HG03342 (cell line): ENCODE measurements around the gene TENM3.
A peak's percentile ranks its signal among the peaks of the same experiment; 100 is the strongest.
"Not testable (repeated sequence)": the region's sequence is repeated elsewhere in the genome, so short reads cannot be mapped to it uniquely, and the experiment has no call there.

ENCODE experiments used
- ATAC-seq: cut with Tn5 transposase; IDR thresholded peaks from one replicate; pipeline ENCODE4 v1.9.1; 2021; ENCODE audit warnings: mild to moderate bottlenecking, moderate library complexity; ENCODE audit not compliant: unreplicated experiment

Gene TENM3

DNA sequence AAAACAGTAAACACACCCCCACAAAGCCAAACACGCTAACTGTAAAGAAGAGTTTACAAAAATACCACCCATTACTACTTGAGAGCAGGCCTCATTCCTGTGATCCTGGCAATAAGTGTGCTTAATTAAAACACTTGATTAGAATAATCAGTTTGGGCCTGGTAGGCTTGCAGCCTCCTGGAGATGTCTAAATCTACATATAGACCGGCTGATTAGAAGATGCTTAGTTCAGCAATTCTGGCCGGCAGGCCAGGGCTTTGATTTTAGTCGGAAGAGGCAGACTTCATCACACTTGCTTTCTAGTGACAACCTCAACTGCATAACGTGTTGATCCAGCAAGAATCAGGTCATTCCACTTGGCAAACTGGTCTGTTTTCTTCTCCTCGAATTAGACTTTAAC, 560.0 kb downstream of the TENM3 start:
- no peak for ATAC-seq

DNA sequence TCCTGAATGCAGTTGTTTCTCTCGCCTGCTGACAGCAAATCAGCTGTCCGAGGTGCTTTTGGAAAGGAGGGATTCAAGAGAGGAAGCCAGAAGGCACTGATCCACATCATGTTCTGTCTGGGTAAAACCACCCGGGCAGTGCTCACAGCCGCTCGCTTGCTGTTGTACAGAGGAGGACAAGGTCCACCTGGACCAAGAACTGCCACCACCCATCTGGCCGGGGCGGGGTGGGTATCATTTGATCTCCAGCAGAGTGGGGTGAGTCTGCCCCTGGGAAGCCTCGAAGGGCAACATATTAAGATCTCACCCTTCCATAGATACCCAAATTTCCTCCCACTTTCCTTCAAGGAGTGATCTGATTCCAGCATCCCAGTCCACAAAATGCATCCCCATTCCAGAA, 560.9 kb downstream of the TENM3 start:
- no peak for ATAC-seq

- ATAC-seq: no peak
Measured at GRCh38 chr4:182805321-182805720, 562.1 kb downstream of the TENM3 start.

GRCh38 chr4:182805750-182806149, 562.5 kb downstream of the TENM3 start:
- no peak for ATAC-seq

DNA sequence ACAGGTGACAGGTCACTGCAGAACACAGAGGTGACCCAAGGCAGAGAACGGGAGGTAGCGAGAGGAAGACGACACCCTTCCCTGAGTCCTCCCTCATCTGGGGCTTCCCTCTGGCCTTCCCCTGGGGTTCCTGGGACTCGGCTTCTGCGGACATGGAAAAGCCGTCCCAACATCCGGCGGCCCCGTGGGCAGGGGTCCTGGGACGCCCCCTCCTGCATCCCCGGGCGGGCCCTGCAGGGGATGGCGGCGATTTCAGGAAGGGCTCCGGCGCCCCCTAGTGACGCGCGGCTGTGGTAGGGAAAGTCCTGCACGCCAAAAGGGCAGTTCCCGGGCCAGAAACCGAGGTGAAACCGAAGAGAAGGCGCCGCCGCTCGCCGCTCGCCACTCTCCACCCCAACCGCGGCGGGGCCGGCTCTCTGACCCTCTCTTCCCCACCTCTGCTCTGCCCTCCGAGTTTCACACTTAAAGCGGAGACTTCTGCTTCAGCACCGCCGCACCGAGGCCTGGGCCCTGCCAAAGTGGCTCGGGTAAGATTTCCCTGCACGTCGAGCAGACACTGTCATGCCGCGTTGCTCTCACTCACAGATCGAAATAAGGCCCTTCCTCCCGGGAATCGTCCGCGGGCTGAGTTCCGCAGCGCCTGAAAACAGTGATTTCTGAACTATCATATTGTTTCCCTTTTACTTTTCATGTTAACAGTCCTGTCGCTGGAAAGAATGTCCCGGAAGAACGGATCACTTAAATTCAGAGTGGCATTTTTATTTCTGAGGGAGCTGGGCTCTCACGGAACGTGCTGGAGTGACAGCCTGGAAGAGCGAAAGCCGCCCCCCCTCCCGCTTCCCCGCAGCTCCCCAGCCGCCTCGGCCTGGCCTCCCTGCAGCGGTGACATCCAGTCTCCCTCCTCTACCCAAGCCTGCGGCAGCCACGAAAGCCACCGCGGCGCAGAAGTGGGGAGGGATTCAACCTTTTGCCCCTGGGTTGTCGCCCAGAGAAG, 563.4 kb downstream of the TENM3 start:
- peak; percentile 64 for ATAC-seq

DNA sequence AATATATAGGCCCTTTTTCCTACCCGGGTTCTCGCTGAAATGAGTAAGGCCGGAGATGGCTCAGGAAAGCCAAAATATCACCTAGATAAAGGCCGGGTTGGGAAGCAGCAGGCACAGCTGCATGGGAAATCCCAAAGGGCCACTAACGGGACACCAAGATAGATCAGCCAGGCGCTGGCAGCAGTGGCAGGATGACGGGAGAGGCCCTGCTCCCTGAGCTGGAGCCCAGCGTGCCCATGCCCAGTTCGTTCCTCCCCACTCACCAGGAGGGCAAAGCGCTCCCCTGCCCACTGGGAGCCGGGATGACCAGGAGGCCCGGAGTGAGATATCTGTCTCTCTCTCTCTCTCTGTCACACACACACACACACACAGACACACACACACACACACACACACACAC, 564.1 kb downstream of the TENM3 start:
- ATAC-seq: no peak

DNA sequence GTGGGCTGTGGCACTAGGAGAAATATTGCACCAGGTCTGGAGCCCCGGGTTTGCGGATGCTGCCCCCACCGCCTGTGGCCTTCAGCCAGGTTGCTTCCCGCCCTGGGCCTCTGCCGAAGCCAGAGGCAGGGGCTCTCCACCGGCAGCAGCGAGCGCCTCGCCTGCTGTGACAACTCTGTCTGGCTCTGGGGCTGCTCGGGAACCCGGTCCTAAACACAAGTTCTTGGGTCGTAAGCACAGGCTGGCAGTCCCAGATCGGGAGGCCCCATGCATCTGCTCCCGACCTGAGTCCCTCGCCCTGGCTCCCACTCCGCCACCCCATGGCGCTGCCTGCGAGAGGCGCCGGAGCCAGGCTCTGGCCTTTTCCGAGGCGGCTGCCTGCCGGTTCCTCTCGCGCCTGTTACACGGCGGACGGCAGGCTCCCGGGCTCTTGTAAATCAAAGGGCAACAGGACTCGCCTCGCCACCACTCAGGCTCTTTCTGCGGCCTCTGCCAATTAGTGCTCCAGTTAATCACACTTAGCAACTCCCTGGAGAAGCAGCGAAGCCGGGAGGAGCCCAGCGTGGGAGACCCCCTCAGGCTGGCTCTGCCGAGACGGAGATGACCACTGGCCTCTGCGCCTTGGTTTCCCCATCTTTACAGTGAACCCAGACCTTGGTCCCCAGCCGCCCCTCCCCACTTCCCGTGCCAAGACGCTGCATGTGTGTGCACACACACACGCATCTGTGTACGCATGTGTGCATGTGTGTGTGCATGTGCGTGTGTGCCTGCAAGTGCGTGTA, 564.8 kb downstream of the TENM3 start:
- ATAC-seq: no peak

DNA sequence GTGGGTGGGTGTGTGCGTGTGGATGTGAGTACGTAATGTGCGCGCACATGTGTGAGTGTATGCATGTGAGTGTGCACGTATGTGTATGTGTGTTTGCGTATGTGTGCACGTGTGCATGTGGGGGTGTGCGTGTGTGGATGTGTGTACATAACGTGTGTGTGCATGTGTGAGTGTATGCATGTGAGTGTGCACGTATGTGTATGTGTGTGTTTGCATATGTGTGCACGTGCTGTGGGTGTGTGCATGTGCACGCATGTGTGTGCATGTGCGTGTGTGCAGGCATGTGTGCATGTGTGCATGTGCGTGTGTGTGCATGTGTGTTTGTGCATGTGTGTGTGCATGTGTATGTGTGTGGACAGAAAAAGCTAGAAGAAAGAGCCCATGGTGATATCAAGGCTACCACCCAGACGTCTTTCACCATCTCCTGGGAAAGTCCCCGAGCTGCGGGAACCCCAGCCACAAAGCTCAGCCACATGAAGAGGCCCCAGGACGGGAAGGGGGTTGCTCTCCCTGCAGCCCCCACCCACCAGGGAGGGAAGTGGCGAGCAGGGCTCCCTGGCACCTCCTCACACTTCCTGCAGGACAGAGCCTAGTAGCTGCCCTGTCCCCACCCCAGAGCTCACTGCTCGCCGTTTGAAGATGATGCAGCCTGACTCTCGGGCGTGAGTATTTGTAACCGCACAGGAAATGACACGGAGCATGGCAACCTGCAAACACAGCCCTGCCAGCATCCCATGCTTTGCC, 565.6 kb downstream of the TENM3 start:
- peak; percentile 88 for ATAC-seq

GRCh38 chr4:182809417-182810102, 566.4 kb downstream of the TENM3 start:
- ATAC-seq: peak; percentile 33

DNA sequence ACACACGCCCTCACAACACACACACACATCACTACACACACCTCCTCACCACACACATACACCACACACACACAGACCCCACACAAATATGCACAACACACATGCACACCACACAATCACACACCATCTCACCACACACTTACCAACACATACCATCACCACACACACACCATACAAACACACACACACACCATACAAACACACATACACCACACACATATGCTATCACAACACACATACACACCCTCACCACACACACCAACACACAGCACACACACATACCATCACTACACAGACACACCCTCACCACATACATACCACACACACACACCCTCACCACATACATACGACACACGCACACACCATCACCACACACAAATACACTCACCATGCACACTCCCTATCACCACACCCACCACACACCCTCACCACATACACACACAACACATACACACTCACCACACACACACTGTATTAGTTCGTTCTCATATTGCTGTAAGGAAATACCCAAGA, 567.0 kb downstream of the TENM3 start:
- ATAC-seq: no peak

GRCh38 chr4:182812916-182813315, 569.7 kb downstream of the TENM3 start:
- no peak for ATAC-seq

- ATAC-seq: not testable (repeated sequence)
Measured at GRCh38 chr4:182814065-182814464, 570.9 kb downstream of the TENM3 start.

DNA sequence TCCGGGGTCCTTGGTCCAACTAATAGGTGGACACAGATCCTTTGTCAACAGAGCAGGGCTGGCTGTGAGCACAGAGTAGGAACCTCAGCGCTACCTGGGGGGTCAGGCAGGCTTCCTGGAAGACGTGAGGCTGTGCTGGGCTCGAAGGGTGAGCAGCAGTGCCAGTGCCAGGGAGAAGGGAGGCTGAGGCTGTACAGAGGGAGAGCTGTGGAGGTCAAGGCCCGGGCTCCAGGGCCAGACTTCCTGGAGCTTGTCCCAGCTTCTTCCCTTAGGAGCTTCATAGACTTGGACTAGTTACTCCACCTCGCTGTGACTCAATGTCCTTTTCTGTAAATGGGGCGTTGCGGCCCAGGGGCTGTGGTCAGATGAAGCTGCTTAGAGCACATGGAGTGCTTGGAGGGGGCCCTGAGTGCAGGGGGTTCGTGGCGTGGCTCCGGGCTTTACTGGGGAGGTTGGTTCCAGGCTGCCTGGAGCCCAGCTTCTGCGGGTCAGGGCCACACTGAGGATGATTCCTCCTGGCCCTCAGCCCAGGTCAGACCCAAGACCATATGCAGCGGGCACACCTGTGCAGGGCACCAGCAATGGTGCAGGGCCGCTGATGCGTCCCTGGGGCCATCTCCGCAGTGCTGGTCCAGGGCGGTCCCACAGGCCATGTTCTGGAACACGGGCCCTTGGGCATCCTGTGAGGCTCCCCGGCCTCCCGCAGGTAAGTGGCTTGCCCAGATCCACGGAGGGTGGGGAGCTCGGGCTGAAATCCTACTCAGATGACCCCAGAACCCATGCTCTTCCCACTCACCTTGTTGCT, 575.9 kb downstream of the TENM3 start:
- no peak for ATAC-seq

GRCh38 chr4:182819751-182820150, 576.5 kb downstream of the TENM3 start:
- ATAC-seq: no peak

GRCh38 chr4:182822554-182822953, 579.4 kb downstream of the TENM3 start:
- no peak for ATAC-seq

DNA sequence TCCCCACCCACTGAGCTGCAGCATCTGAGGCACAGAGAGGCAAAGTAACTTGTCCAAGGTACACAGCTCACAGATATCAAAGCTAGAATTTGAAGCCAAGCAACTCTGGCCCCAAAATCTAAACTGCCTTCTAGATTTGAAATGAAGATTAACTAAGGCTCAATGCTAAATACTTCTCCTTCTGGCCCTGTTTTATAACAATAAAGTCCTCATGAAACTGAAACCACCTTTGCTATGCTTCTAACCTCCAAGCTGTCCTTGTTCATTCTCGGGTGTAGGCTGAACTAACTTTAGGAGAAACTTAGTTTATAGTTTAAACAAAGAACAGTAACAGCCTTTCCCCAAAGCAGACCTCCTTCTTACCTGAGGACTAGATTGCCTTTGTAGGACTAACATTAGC, 580.4 kb downstream of the TENM3 start:
- ATAC-seq: peak; percentile 52

DNA sequence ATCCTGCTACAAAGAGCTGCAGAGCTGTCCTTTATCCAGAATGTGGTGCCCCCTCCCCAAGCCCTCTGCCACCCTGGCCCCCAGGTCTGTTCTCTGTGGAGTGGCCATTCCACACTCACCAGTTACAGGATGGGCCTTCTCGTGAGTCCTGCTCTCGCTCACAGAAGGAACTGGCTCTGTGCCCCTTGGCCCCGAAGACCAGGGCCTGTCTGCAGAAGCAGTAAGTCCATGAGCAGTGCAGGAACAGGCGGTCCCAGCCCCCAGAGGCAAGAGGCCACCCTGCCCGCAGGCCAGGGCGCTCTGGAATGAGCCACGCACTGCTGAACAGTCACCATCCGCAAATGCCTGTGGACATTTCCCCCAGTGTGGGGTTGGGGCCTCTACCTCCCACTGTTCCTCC, 581.8 kb downstream of the TENM3 start:
- ATAC-seq: no peak

- ATAC-seq: no peak
Measured at GRCh38 chr4:182825786-182826185, 582.6 kb downstream of the TENM3 start.

DNA sequence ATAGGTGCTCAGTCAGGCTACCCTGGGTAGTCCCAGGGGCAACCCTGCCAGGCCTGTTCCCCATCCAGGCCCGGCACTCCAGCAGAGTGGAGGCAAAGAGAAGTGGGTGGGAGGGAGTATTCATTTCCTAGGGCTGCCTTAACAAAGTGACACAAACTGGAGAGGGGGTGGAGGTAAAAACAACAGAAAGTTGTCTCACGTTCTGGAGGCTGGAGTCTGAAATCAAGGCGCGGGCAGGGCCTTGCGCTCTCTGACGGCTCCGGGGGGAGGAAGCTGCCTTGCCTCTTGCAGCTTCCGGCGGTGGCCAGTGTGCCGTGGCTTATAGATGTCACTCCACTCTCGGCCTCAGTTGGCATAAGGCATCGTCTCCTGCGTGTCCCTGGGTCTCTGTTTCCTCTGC, 583.2 kb downstream of the TENM3 start:
- ATAC-seq: peak; percentile 74

DNA sequence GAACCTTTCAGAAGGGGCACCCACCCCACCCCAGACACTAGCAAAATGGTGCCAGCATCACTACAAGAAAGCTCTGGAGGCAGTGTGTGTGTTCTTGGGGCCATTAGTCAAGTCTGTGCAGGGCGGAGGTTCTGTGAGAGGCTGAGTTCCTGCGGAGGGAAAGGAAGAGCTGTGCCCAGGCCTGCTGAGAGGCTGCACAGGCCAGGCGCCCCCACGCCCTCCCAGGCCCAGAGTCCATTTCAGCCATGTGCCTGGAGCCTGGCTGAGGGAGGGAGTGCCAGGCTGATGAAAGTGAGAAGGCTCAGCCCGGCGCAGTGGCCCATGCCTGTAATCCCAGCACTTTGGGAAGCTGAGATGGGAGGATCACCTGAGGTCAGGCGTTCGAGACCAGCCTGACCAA, 584.0 kb downstream of the TENM3 start:
- ATAC-seq: no peak
